Middle frontal gyrus (tissue), 1 donor: Measurements from ENCODE around the gene FCHSD2.
"Not testable (repeated sequence)": the region's sequence is repeated elsewhere in the genome, so short reads cannot be mapped to it uniquely, and the experiment has no call there.

Experiments used
- DNase-seq: peaks from one replicate; pipeline ENCODE4 v3.0.0-alpha.2; 2015; ENCODE audit warnings: low spot score; ENCODE audit errors: extremely low spot score

FCHSD2 gene

GRCh38 chr11:72807021-72807693, 335.0 kb downstream of the FCHSD2 start:
- no peak for DNase-seq

GRCh38 chr11:72806378-72806777, 335.7 kb downstream of the FCHSD2 start:
- DNase-seq: not testable (repeated sequence)

- no peak for DNase-seq
Observed at GRCh38 chr11:72805216-72805615, 336.9 kb downstream of the FCHSD2 start.

GRCh38 chr11:72802822-72803221, 339.3 kb downstream of the FCHSD2 start:
- no peak for DNase-seq

- DNase-seq: no peak
Observed at GRCh38 chr11:72799441-72799840, 342.7 kb downstream of the FCHSD2 start.

GRCh38 chr11:72798361-72798760, 343.8 kb downstream of the FCHSD2 start:
- no peak for DNase-seq

GRCh38 chr11:72793425-72794367, 348.4 kb downstream of the FCHSD2 start, which contains the start of gene STARD10:
Gene STARD10, minus strand, starts transcription at chr11:72794047. Its CDS starts 12,866 bp downstream, at chr11:72781181.
- peak; percentile 96 for DNase-seq

- no peak for DNase-seq
Observed at GRCh38 chr11:72793076-72793424, 349.1 kb downstream of the FCHSD2 start.

GRCh38 chr11:72792437-72793021, 349.6 kb downstream of the FCHSD2 start:
- no peak for DNase-seq

- DNase-seq: not testable (repeated sequence)
Observed at GRCh38 chr11:72791228-72791627, 350.9 kb downstream of the FCHSD2 start.

- peak; percentile 57 for DNase-seq
Observed at GRCh38 chr11:72789493-72790131, 352.5 kb downstream of the FCHSD2 start.

GRCh38 chr11:72788241-72788640, 353.9 kb downstream of the FCHSD2 start:
- DNase-seq: no peak

GRCh38 chr11:72787216-72788104, 354.7 kb downstream of the FCHSD2 start:
- no peak for DNase-seq
